Measurements from ENCODE around the gene HFE. TPM values are rescaled to one million over a fixed set of nuclear protein-coding genes. Genes with fewer than 3 reads are reported as not detected.

Gene HFE
- total RNA-seq, 4 donors from 2014 or later: 5.3 to 10.7 (median 8.8) TPM

DNA sequence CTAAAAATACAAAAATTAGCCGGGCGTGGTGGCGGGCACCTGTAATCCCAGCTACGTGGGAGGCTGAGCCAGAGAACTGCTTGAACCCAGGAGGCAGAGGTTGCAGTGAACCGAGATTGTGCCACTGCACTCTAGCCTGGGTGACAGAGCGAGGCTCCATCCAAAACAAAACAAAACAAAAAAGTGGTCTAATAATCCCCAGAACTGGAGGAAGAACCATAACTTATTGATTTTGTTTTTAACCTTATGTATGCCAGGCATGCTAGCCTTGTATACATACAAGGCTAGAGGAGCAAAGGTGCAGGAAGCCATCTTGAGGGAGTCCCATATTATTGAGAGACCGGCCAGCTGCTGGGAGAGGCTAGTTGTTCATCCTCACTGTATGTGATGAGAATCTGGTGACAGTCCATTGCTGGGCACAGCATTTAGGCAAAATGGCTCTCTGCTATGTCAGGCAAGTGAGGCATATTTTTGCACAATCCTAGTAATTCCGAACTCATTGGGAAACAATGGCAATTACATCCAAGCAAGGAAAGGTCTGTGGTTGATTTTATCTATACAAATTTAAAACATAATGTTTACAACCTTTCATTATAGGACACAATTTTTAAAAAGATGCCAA lies 18.0 kb downstream of the HFE start:
- no peak for DNase-seq (ENCODE audit: low spot score)
- TF ChIP-seq CTCF (IDR thresholded peaks at IDR 0.05): no peak
- ATAC-seq (ENCODE audit: low FRiP score): no peak

DNA sequence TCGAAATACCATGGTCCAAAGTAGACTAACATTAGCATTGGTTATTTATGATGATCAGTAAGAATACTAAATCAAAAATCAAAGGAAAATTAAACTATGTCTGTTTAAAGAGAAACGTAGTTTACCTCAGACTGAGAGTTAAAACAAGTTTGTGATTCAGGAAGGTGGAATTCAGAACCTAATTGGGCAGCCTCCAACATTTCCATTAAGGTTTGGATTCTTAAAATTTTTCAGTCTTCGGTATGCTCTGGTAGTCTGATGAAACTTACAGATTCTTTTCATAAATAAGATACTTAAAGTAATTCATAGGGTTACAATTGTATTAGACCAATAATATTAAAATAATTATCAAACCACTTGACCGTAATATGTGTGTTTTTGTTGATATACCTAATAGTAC lies 18.6 kb downstream of the HFE start:
- DNase-seq (ENCODE audit: low spot score): no peak
- ATAC-seq (ENCODE audit: low FRiP score): no peak
- no peak for TF ChIP-seq CTCF (IDR thresholded peaks at IDR 0.05)

DNA sequence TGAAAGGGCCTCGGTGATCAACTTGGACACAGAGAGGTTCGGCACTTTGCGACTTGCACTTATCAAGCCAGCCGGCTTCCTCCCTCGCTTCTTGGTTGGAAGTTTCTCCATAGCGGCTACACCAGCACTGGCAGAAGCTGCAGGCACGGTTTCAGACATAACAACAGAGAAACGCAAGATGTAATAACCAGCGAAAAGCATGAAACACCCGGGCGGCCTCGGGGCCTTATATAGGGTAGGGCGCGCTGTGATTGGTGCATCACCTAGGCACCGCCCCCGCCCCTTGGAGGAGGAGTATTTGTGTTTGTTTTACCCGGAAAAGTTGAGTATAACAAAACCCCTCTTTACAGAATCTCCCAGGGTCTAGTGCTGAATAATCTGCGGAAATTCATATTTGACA lies 20.7 kb downstream of the HFE start:
- TF ChIP-seq CTCF (IDR thresholded peaks at IDR 0.05): no peak
- ATAC-seq (ENCODE audit: low FRiP score) (no peak), DNase-seq (ENCODE audit: low spot score) (no peak)

GRCh38 chr6:26109772-26110171 lies 22.5 kb downstream of the HFE start:
- DNase-seq (ENCODE audit: low spot score): no peak
- no peak for TF ChIP-seq CTCF (IDR thresholded peaks at IDR 0.05)

GRCh38 chr6:26113570-26113969 lies 26.3 kb downstream of the HFE start:
- ATAC-seq (ENCODE audit: low FRiP score) (no peak), DNase-seq (ENCODE audit: low spot score) (no peak)
- TF ChIP-seq CTCF (IDR thresholded peaks at IDR 0.05): no peak

More at GRCh38 chr6:26109772-26110171, 22.5 kb downstream of the HFE start:
- ATAC-seq (ENCODE audit: low FRiP score): no peak

DNA sequence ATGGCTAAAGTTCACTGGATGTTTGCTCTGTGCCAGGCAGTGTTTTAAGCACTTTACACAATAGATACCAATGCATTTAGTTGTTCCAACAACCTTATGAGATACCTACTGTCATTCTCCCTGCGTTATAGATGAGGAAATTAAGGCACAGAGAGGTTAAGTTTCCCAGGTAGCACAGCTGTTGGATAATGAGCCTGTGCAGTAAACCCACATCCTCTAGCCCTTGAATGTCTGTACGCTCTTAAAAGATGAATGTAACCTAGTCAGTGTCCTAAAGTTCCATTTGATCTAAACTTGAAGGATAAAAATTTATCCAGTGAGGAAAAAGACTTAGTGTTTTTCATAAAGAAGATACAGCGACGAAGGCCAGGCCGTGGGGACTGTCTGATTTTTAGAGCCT lies 28.0 kb downstream of the HFE start:
- no peak for TF ChIP-seq CTCF (IDR thresholded peaks at IDR 0.05)
- DNase-seq (ENCODE audit: low spot score) (no peak), ATAC-seq (ENCODE audit: low FRiP score) (no peak)

- no peak for TF ChIP-seq CTCF (IDR thresholded peaks at IDR 0.05)
- ATAC-seq (ENCODE audit: low FRiP score) (no peak), DNase-seq (ENCODE audit: low spot score) (no peak)
Measured at GRCh38 chr6:26116267-26116666, 29.0 kb downstream of the HFE start.

All from omental fat pad (tissue), 4 donors.